Measurements from ENCODE around the gene PRSS22. TPM values are rescaled to one million over a fixed set of nuclear protein-coding genes. Genes with fewer than 3 reads are reported as not detected.

Gene PRSS22
- total and polyA plus RNA-seq, 10 of the 15 experiments (the other 5 are each of a cell fraction or from before 2014, with no cell fraction given), result not detected

Other genes starting within 250 kb of the PRSS22 start
Only the 7 nearest of the 22 such genes appear.
- 177 and 258 TPM in 2 replicates for gene ELOB, start 80.9 kb downstream of the PRSS22 start, total RNA-seq (2014; rRNA removed)
- 133 and 154 TPM in 2 replicates for gene ELOB, start 80.9 kb downstream of the PRSS22 start, total RNA-seq (2014; rRNA removed; fragmentation: Illumina TruSeq; extraction: Trizol)
- 211 and 219 TPM in 2 replicates for gene ELOB, start 80.9 kb downstream of the PRSS22 start, total RNA-seq (2021)
- gene ELOB, start 80.9 kb downstream of the PRSS22 start, polyA plus RNA-seq (2011; rRNA removed), result 72.8 and 219 TPM in 2 replicates
- 5.0 and 86.9 TPM in 2 replicates for gene ELOB, start 80.9 kb downstream of the PRSS22 start, polyA plus RNA-seq (2014; fragmentation: Illumina TruSeq; extraction: Trizol)
- 100 to 1,000 TPM; 752 to 823 TPM for gene ELOB, start 80.9 kb downstream of the PRSS22 start, polyA plus RNA-seq (2014; fragmentation: Nextera tagmentation; extraction: Ambion mirVana)
- 268 and 337 TPM in 2 replicates for gene ELOB, start 80.9 kb downstream of the PRSS22 start, polyA plus RNA-seq (2014; rRNA removed)
- 100 to 1,000 TPM; 487 to 534 TPM for gene ELOB, start 80.9 kb downstream of the PRSS22 start, polyA plus RNA-seq (2016; fragmentation: Nextera tagmentation; extraction: Ambion mirVana)
- gene PRSS33, start 70.6 kb downstream of the PRSS22 start, total RNA-seq (2014; rRNA removed), result not detected in 2 replicates
- not detected in 2 replicates for gene PRSS33, start 70.6 kb downstream of the PRSS22 start, total RNA-seq (2014; rRNA removed; fragmentation: Illumina TruSeq; extraction: Trizol)
- gene PRSS33, start 70.6 kb downstream of the PRSS22 start, total RNA-seq (2021), result not detected in 2 replicates
- gene PRSS33, start 70.6 kb downstream of the PRSS22 start, polyA plus RNA-seq (2011; rRNA removed), result not detected in 2 replicates
- not detected in 2 replicates for gene PRSS33, start 70.6 kb downstream of the PRSS22 start, polyA plus RNA-seq (2014; fragmentation: Illumina TruSeq; extraction: Trizol)
- gene PRSS33, start 70.6 kb downstream of the PRSS22 start, polyA plus RNA-seq (2014; fragmentation: Nextera tagmentation; extraction: Ambion mirVana), result not detected
- gene PRSS33, start 70.6 kb downstream of the PRSS22 start, polyA plus RNA-seq (2014; rRNA removed), result not detected in 2 replicates
- not detected for gene PRSS33, start 70.6 kb downstream of the PRSS22 start, polyA plus RNA-seq (2016; fragmentation: Nextera tagmentation; extraction: Ambion mirVana)
- not detected in 2 replicates for gene PRSS41, start 59.7 kb downstream of the PRSS22 start, total RNA-seq (2014; rRNA removed)
- gene PRSS41, start 59.7 kb downstream of the PRSS22 start, total RNA-seq (2014; rRNA removed; fragmentation: Illumina TruSeq; extraction: Trizol), result not detected in 2 replicates
- gene PRSS41, start 59.7 kb downstream of the PRSS22 start, total RNA-seq (2021), result not detected in 2 replicates
- gene PRSS41, start 59.7 kb downstream of the PRSS22 start, polyA plus RNA-seq (2011; rRNA removed), result not detected in 2 replicates
- gene PRSS41, start 59.7 kb downstream of the PRSS22 start, polyA plus RNA-seq (2014; fragmentation: Illumina TruSeq; extraction: Trizol), result not detected in 2 replicates
- gene PRSS41, start 59.7 kb downstream of the PRSS22 start, polyA plus RNA-seq (2014; fragmentation: Nextera tagmentation; extraction: Ambion mirVana), result not detected
- not detected in 2 replicates for gene PRSS41, start 59.7 kb downstream of the PRSS22 start, polyA plus RNA-seq (2014; rRNA removed)
- not detected for gene PRSS41, start 59.7 kb downstream of the PRSS22 start, polyA plus RNA-seq (2016; fragmentation: Nextera tagmentation; extraction: Ambion mirVana)
- 34.3 and 40.1 TPM in 2 replicates for gene PRSS21, start 40.9 kb downstream of the PRSS22 start, total RNA-seq (2014; rRNA removed)
- 23.3 and 23.6 TPM in 2 replicates for gene PRSS21, start 40.9 kb downstream of the PRSS22 start, total RNA-seq (2014; rRNA removed; fragmentation: Illumina TruSeq; extraction: Trizol)
- 49.8 and 58.3 TPM in 2 replicates for gene PRSS21, start 40.9 kb downstream of the PRSS22 start, total RNA-seq (2021)
- not detected in 2 replicates for gene PRSS21, start 40.9 kb downstream of the PRSS22 start, polyA plus RNA-seq (2011; rRNA removed)
- 27.2 and 34.7 TPM in 2 replicates for gene PRSS21, start 40.9 kb downstream of the PRSS22 start, polyA plus RNA-seq (2014; fragmentation: Illumina TruSeq; extraction: Trizol)
- 10 to 100 TPM in 1 of 2 experiments, 1 to 10 TPM in 1; 5.3 to 18.4 TPM for gene PRSS21, start 40.9 kb downstream of the PRSS22 start, polyA plus RNA-seq (2014; fragmentation: Nextera tagmentation; extraction: Ambion mirVana)
- gene PRSS21, start 40.9 kb downstream of the PRSS22 start, polyA plus RNA-seq (2014; rRNA removed), result 45.1 and 52.2 TPM in 2 replicates
- 10 to 100 TPM; 67.0 to 73.4 TPM for gene PRSS21, start 40.9 kb downstream of the PRSS22 start, polyA plus RNA-seq (2016; fragmentation: Nextera tagmentation; extraction: Ambion mirVana)
- 6.8 and 10.0 TPM in 2 replicates for gene ZG16B, start 27.9 kb downstream of the PRSS22 start, total RNA-seq (2014; rRNA removed)
- 5.4 and 6.1 TPM in 2 replicates for gene ZG16B, start 27.9 kb downstream of the PRSS22 start, total RNA-seq (2014; rRNA removed; fragmentation: Illumina TruSeq; extraction: Trizol)
- gene ZG16B, start 27.9 kb downstream of the PRSS22 start, total RNA-seq (2021), result 5.4 and 7.5 TPM in 2 replicates
- gene ZG16B, start 27.9 kb downstream of the PRSS22 start, polyA plus RNA-seq (2011; rRNA removed), result 1.2 and 2.3 TPM in 2 replicates
- gene ZG16B, start 27.9 kb downstream of the PRSS22 start, polyA plus RNA-seq (2014; fragmentation: Illumina TruSeq; extraction: Trizol), result 5.6 and 8.2 TPM in 2 replicates
- 1 to 10 TPM in 1 of 2 experiments, under 1 TPM in 1; 1.00 to 3.7 TPM for gene ZG16B, start 27.9 kb downstream of the PRSS22 start, polyA plus RNA-seq (2014; fragmentation: Nextera tagmentation; extraction: Ambion mirVana)
- gene ZG16B, start 27.9 kb downstream of the PRSS22 start, polyA plus RNA-seq (2014; rRNA removed), result 9.6 and 11.6 TPM in 2 replicates
- 1 to 10 TPM; 8.2 to 8.6 TPM for gene ZG16B, start 27.9 kb downstream of the PRSS22 start, polyA plus RNA-seq (2016; fragmentation: Nextera tagmentation; extraction: Ambion mirVana)
- 39.9 and 43.1 TPM in 2 replicates for gene FLYWCH2, start 25.0 kb upstream of the PRSS22 start, total RNA-seq (2014; rRNA removed)
- 9.1 and 11.7 TPM in 2 replicates for gene FLYWCH2, start 25.0 kb upstream of the PRSS22 start, total RNA-seq (2014; rRNA removed; fragmentation: Illumina TruSeq; extraction: Trizol)
- 23.8 and 25.3 TPM in 2 replicates for gene FLYWCH2, start 25.0 kb upstream of the PRSS22 start, total RNA-seq (2021)
- gene FLYWCH2, start 25.0 kb upstream of the PRSS22 start, polyA plus RNA-seq (2011; rRNA removed), result 3.0 and 6.2 TPM in 2 replicates
- gene FLYWCH2, start 25.0 kb upstream of the PRSS22 start, polyA plus RNA-seq (2014; fragmentation: Illumina TruSeq; extraction: Trizol), result 3.5 and 4.3 TPM in 2 replicates
- gene FLYWCH2, start 25.0 kb upstream of the PRSS22 start, polyA plus RNA-seq (2014; fragmentation: Nextera tagmentation; extraction: Ambion mirVana), result 1 to 10 TPM in 1 of 2 experiments, under 1 TPM in 1; 0.27 to 1.8 TPM
- gene FLYWCH2, start 25.0 kb upstream of the PRSS22 start, polyA plus RNA-seq (2014; rRNA removed), result 29.2 and 51.0 TPM in 2 replicates
- 10 to 100 TPM; 29.5 to 30.2 TPM for gene FLYWCH2, start 25.0 kb upstream of the PRSS22 start, polyA plus RNA-seq (2016; fragmentation: Nextera tagmentation; extraction: Ambion mirVana)
- 15.0 and 19.7 TPM in 2 replicates for gene FLYWCH1, start 53.8 kb upstream of the PRSS22 start, total RNA-seq (2014; rRNA removed)
- 6.6 and 7.9 TPM in 2 replicates for gene FLYWCH1, start 53.8 kb upstream of the PRSS22 start, total RNA-seq (2014; rRNA removed; fragmentation: Illumina TruSeq; extraction: Trizol)
- 27.8 and 33.8 TPM in 2 replicates for gene FLYWCH1, start 53.8 kb upstream of the PRSS22 start, total RNA-seq (2021)
- gene FLYWCH1, start 53.8 kb upstream of the PRSS22 start, polyA plus RNA-seq (2011; rRNA removed), result 7.7 and 10.6 TPM in 2 replicates
- 1.8 and 10.1 TPM in 2 replicates for gene FLYWCH1, start 53.8 kb upstream of the PRSS22 start, polyA plus RNA-seq (2014; fragmentation: Illumina TruSeq; extraction: Trizol)
- under 1 TPM; 0.47 to 0.60 TPM for gene FLYWCH1, start 53.8 kb upstream of the PRSS22 start, polyA plus RNA-seq (2014; fragmentation: Nextera tagmentation; extraction: Ambion mirVana)
- 29.1 and 37.9 TPM in 2 replicates for gene FLYWCH1, start 53.8 kb upstream of the PRSS22 start, polyA plus RNA-seq (2014; rRNA removed)
- gene FLYWCH1, start 53.8 kb upstream of the PRSS22 start, polyA plus RNA-seq (2016; fragmentation: Nextera tagmentation; extraction: Ambion mirVana), result 10 to 100 TPM; 11.8 to 16.7 TPM

Measured in GM12878 (cell line).